Ishikawa (cell line): Measurements from ENCODE around the gene JMJD7.

Source experiments
- CEBPB ChIP-seq: IDR thresholded peaks from 2 replicates; pipeline ENCODE4 v1.6.1; 2012
- CREB1 ChIP-seq: IDR thresholded peaks from 2 replicates; pipeline ENCODE4 v1.6.1; 2012; ENCODE audit warnings: low read depth
- EP300 ChIP-seq: IDR thresholded peaks from 2 replicates; pipeline ENCODE4 v1.6.1; 2012; ENCODE audit warnings: borderline replicate concordance
- MAX ChIP-seq: IDR thresholded peaks from 2 replicates; pipeline ENCODE4 v1.6.1; 2012
- TAF1 ChIP-seq: IDR thresholded peaks from 2 replicates; pipeline ENCODE4 v1.6.1; 2012; ENCODE audit warnings: low read depth, mild to moderate bottlenecking
- USF1 ChIP-seq: IDR thresholded peaks from 2 replicates; pipeline ENCODE4 v1.6.1; 2012
- YY1 ChIP-seq: IDR thresholded peaks from 2 replicates; pipeline ENCODE4 v1.6.1; 2012; ENCODE audit warnings: low read depth

GRCh38 chr15:41817327-41817726, 10.6 kb upstream of the JMJD7 start:
- TF ChIP-seq USF1 (no peak), EP300 (no peak), YY1 (no peak), CEBPB (no peak), MAX (no peak), CREB1 (no peak), TAF1 (no peak)
